IMR-90 (cell line): ENCODE data around the gene ADAM33. TPM values are rescaled to one million over a fixed set of nuclear protein-coding genes. Genes with fewer than 3 reads are reported as not detected.

Experiments used
- ATAC-seq: fragments of 200-7000 bp; cut with Tn5 transposase; 2 replicates; pipeline ENCODE4 v1.9.1; 2020; ENCODE audit warnings: low read depth, mild to moderate bottlenecking, moderate library complexity
- BruUV-seq: library from RNA; stranded (reverse); fragments of 400-500 nt; replicated peaks from 2 replicates; lab custom pipeline; 2021; lab: Mats Ljungman, UMichigan
- CTCF ChIA-PET: fragments of 300-600 bp; formaldehyde crosslinking; extraction: SDS; loops from one replicate; lab custom pipeline; 2021; ENCODE audit warnings: antibody characterized with exemption; lab: Yijun Ruan, JAX
- POLR2A ChIA-PET: fragments of 300-600 bp; sonication (Branson Sonifier 250); formaldehyde crosslinking; loops from one replicate; lab custom pipeline; 2022; ENCODE audit warnings: antibody characterized with exemption; ENCODE audit not compliant: unreplicated experiment; lab: Charles Lee
- DNase-seq: peaks from one replicate; pipeline ENCODE4 v3.0.0; 2013
- H2AFZ ChIP-seq: replicated peaks from 2 replicates; pipeline ENCODE3; 2013; ENCODE audit warnings: low read length, mild to moderate bottlenecking; ENCODE audit not compliant: poor library complexity
- H2AK5ac ChIP-seq: 2 replicates; pipeline ENCODE4 v1.6.1; 2013; ENCODE audit warnings: low read depth, low read length, inconsistent platforms
- H2AK9ac ChIP-seq: replicated peaks from 2 replicates; pipeline ENCODE3; 2013; ENCODE audit warnings: mild to moderate bottlenecking, low read depth, low read length, moderate library complexity; ENCODE audit not compliant: poor library complexity
- H2BK120ac ChIP-seq: 2 replicates; pipeline ENCODE4 v1.6.1; 2013; ENCODE audit warnings: low read depth, low read length, inconsistent platforms
- H2BK15ac ChIP-seq: 3 replicates; pipeline ENCODE4 v1.6.1; 2013; ENCODE audit warnings: low read depth, low read length, inconsistent platforms
- H2BK20ac ChIP-seq: 2 replicates; pipeline ENCODE4 v1.6.1; 2013; ENCODE audit warnings: low read depth, mild to moderate bottlenecking, inconsistent platforms, low read length, moderate library complexity
- H2BK5ac ChIP-seq: 2 replicates; pipeline ENCODE4 v1.6.1; 2013; ENCODE audit warnings: mild to moderate bottlenecking, low read depth, low read length, inconsistent platforms; ENCODE audit not compliant: poor library complexity, severe bottlenecking
- H3K14ac ChIP-seq: replicated peaks from 2 replicates; pipeline ENCODE4 v1.6.1; 2013; ENCODE audit warnings: low read depth, low read length, inconsistent platforms
- H3K18ac ChIP-seq: 2 replicates; pipeline ENCODE4 v1.6.1; 2013; ENCODE audit warnings: low read depth, low read length, control low read depth
- H3K23ac ChIP-seq: 2 replicates; pipeline ENCODE4 v1.6.1; 2013; ENCODE audit warnings: low read depth, low read length, inconsistent platforms
- H3K27ac ChIP-seq: 2 replicates; pipeline ENCODE4 v1.5.1; 2013; ENCODE audit warnings: mild to moderate bottlenecking, control low read depth, low read length; ENCODE audit not compliant: insufficient read depth
- H3K27me3 ChIP-seq: 2 replicates; pipeline ENCODE4 v1.6.1; 2013; ENCODE audit warnings: low read length; ENCODE audit not compliant: control insufficient read depth, insufficient read depth
- H3K36me3 ChIP-seq: 2 replicates; pipeline ENCODE4 v1.6.1; 2013; ENCODE audit warnings: low read length, mixed read lengths; ENCODE audit not compliant: control insufficient read depth, insufficient read depth
- H3K4ac ChIP-seq: 2 replicates; pipeline ENCODE4 v1.6.1; 2013; ENCODE audit warnings: low read depth, low read length, inconsistent platforms
- H3K4me1 ChIP-seq: 2 replicates; pipeline ENCODE4 v1.6.1; 2013; ENCODE audit warnings: low read length, mixed read lengths; ENCODE audit not compliant: control insufficient read depth, insufficient read depth
- H3K4me2 ChIP-seq: 2 replicates; pipeline ENCODE4 v1.6.1; 2013; ENCODE audit warnings: low read depth, mild to moderate bottlenecking, control low read depth, low read length, moderate library complexity
- H3K4me3 ChIP-seq: 2 replicates; pipeline ENCODE4 v1.5.1; 2013; ENCODE audit warnings: low read depth, mild to moderate bottlenecking, control low read depth, low read length, moderate library complexity; ENCODE audit not compliant: insufficient read depth
- H3K56ac ChIP-seq: 2 replicates; pipeline ENCODE4 v1.6.1; 2013; ENCODE audit warnings: low read length, inconsistent platforms; ENCODE audit not compliant: insufficient read depth; ENCODE audit errors: extremely low read depth
- H3K79me1 ChIP-seq, 2 experiments: 2 replicates each; pipeline ENCODE4 v1.6.1; 2013; ENCODE audit warnings: low read length in 2 of 2, inconsistent platforms in 1 of 2, low read depth in 1 of 2
- H3K9ac ChIP-seq: 2 replicates; pipeline ENCODE4 v1.6.1; 2013; ENCODE audit warnings: low read depth, low read length, control low read depth
- H3K9me1 ChIP-seq: 2 replicates; pipeline ENCODE4 v1.6.1; 2013; ENCODE audit warnings: low read length, inconsistent platforms; ENCODE audit not compliant: insufficient read depth
- H3K9me3 ChIP-seq: 2 replicates; pipeline ENCODE4 v1.6.1; 2013; ENCODE audit warnings: low read length; ENCODE audit not compliant: control insufficient read depth, insufficient read depth
- H4K20me1 ChIP-seq: 2 replicates; pipeline ENCODE4 v1.6.1; 2013; ENCODE audit warnings: low read length, inconsistent platforms; ENCODE audit not compliant: insufficient read depth
- H4K5ac ChIP-seq: 2 replicates; pipeline ENCODE4 v1.6.1; 2013; ENCODE audit warnings: mild to moderate bottlenecking, low read depth, low read length, control low read depth
- H4K8ac ChIP-seq, 2 experiments: 2 replicates each; pipeline ENCODE4 v1.6.1; 2013; ENCODE audit warnings: low read depth in 2 of 2, low read length in 2 of 2, control low read depth in 1 of 2, inconsistent platforms in 1 of 2
- H4K91ac ChIP-seq: 2 replicates; pipeline ENCODE4 v1.6.1; 2013; ENCODE audit warnings: low read depth, low read length, inconsistent platforms; ENCODE audit not compliant: insufficient read depth
- BHLHE40 ChIP-seq: fragments of 150-350 bp; IDR thresholded peaks from 2 replicates; pipeline ENCODE4 v1.6.1; 2016; ENCODE audit warnings: mild to moderate bottlenecking, low read depth, low read length
- CEBPB ChIP-seq: IDR thresholded peaks from 2 replicates; pipeline ENCODE4 v1.6.1; 2012; ENCODE audit warnings: low read depth, low read length, improper control_type of control experiment
- CHD1 ChIP-seq: IDR thresholded peaks from 2 replicates; pipeline ENCODE4 v1.6.1; 2012; ENCODE audit warnings: low read depth, low read length, improper control_type of control experiment
- FOS ChIP-seq: fragments of 150-350 bp; IDR thresholded peaks from 2 replicates; pipeline ENCODE4 v1.6.1; 2016; ENCODE audit warnings: low read depth, low read length
- MAFK ChIP-seq: IDR thresholded peaks from 2 replicates; pipeline ENCODE4 v1.6.1; 2012; ENCODE audit warnings: low read depth, low read length, improper control_type of control experiment
- MAZ ChIP-seq: IDR thresholded peaks from 2 replicates; pipeline ENCODE4 v1.6.1; 2012; ENCODE audit warnings: low read depth, mild to moderate bottlenecking, low read length, improper control_type of control experiment, moderate library complexity, borderline replicate concordance
- MXI1 ChIP-seq: IDR thresholded peaks from 2 replicates; pipeline ENCODE4 v1.6.1; 2012; ENCODE audit warnings: low read depth, mild to moderate bottlenecking, low read length, moderate library complexity, borderline replicate concordance
- NFE2L2 ChIP-seq: fragments of 150-350 bp; IDR thresholded peaks from 2 replicates; pipeline ENCODE4 v1.6.1; 2016; ENCODE audit warnings: low read depth, mild to moderate bottlenecking, low read length
- POLR2A ChIP-seq: IDR thresholded peaks from 2 replicates; pipeline ENCODE4 v1.6.1; 2012; ENCODE audit warnings: mild to moderate bottlenecking, low read depth, low read length
- RAD21 ChIP-seq: IDR thresholded peaks from 2 replicates; pipeline ENCODE4 v1.6.1; 2012; ENCODE audit warnings: low read length, improper control_type of control experiment
- RCOR1 ChIP-seq: IDR thresholded peaks from 2 replicates; pipeline ENCODE4 v1.6.1; 2012; ENCODE audit warnings: mild to moderate bottlenecking, low read length, improper control_type of control experiment; ENCODE audit not compliant: insufficient replicate concordance
- RFX5 ChIP-seq: IDR thresholded peaks from 2 replicates; pipeline ENCODE4 v1.8.0; 2012; ENCODE audit warnings: low read depth, mild to moderate bottlenecking, low read length, moderate library complexity
- SMC3 ChIP-seq: fragments of 150-350 bp; IDR thresholded peaks from 2 replicates; pipeline ENCODE4 v1.6.1; 2016; ENCODE audit warnings: low read depth, mild to moderate bottlenecking, antibody characterized with exemption, low read length, moderate library complexity
- WGBS, 2 experiments: methylation state at CpG; one replicate each; pipeline versions ENCODE4 v1.1.5 to v1.1.7; 2013; ENCODE audit warnings: missing lambda C conversion rate in 2 of 2; ENCODE audit not compliant: insufficient read length in 1 of 2; ENCODE audit errors: extremely low coverage in 2 of 2; 5-methylcytosine and 5-hydroxymethylcytosine counted together
- dilution Hi-C: fragments of 300-500 bp; cut with HindIII; formaldehyde crosslinking; loops from one replicate; pipeline ENCODE4 v1.14.3; 2018; ENCODE audit warnings: low sequenced_read_pairs; ENCODE audit not compliant: unreplicated experiment
- in situ Hi-C: fragments of 300-500 bp; cut with MboI; formaldehyde crosslinking; loops from 3 replicates; pipeline ENCODE4 v1.14.3; 2019; ENCODE audit warnings: low sequenced_read_pairs, inconsistent platforms, mixed read lengths
- intact Hi-C: fragments of 100-400 bp; cut with micrococcal nuclease; formaldehyde crosslinking; loops from 2 replicates; pipeline ENCODE4 v1.10.0; 2022
- polyA plus RNA-seq, 3 experiments: library from polyadenylated mRNA; depleted of rRNA; stranded (reverse); fragments of >200 nt; gene quantifications; 2 replicates each; pipeline ENCODE4 v1.2.3, GENCODE V29; 2012; ENCODE audit warnings: low replicate concordance in 1 of 3
- total RNA-seq: library from RNA; depleted of rRNA; stranded (reverse); fragments of >200 nt; gene quantifications from 2 replicates; pipeline ENCODE4 v1.2.3, GENCODE V29; 2012
- TF ChIP-seq, protein P1 (sequence below): conservative IDR thresholded peaks from 2 replicates; pipeline ENCODE4 v1.5.1; 2012; ENCODE audit warnings: mild to moderate bottlenecking, low read depth, low read length, improper control_type of control experiment
- TF ChIP-seq, protein P2 (sequence below): fragments of 150-350 bp; IDR thresholded peaks from 2 replicates; pipeline ENCODE4 v1.6.1; 2016; ENCODE audit warnings: low read depth, mild to moderate bottlenecking, low read length, moderate library complexity, borderline replicate concordance
- TF ChIP-seq, protein P3 (sequence below): fragments of 150-350 bp; IDR thresholded peaks from 2 replicates; pipeline ENCODE4 v1.6.1; 2017; ENCODE audit warnings: mild to moderate bottlenecking, antibody characterized with exemption, low read length, low read depth

The ADAM33 gene
- total and polyA plus RNA-seq, 2 of the 4 experiments (the other 2 are of a cell fraction), result 0.18 to 1.7 TPM

DNA sequence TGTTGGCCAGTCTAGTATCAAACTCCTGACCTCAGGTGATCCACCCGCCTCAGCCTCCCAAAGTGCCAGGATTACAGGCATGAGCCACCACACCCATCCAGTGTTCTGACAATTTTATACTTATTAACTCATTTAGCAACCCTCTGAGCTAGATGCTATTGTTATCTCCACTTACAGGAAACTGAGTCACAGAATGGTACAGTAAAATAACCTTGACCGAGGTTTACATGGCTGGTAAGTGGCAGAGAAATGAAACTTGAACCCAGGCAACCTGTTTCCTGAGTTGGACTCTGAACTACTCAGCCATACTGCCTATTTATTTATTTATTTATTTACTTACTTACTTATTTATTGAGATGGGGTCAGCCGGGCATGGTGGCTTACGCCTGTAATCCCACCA, 37.2 kb upstream of the ADAM33 start:
- H3K4me3 ChIP-seq, result no peak overlapping the region
- H3K9me3 ChIP-seq, result no peaks in the 10 kb centered on the region
- H2BK15ac ChIP-seq, result no peak overlapping the region
- no peak for ATAC-seq
- no peak overlapping the region for H4K91ac ChIP-seq
- H3K14ac ChIP-seq, result no peak overlapping the region
- no peaks in the 10 kb centered on the region for H3K4me1 ChIP-seq
- H3K79me1 ChIP-seq, result no peaks in the 10 kb centered on the region
- ChIA-PET CTCF (no interaction called here), POLR2A (no interaction called here)
- H3K4ac ChIP-seq, result no peak overlapping the region
- H2BK20ac ChIP-seq, result no peak overlapping the region
- H2BK120ac ChIP-seq, result no peak overlapping the region
- no peaks in the 10 kb centered on the region for H3K9me1 ChIP-seq
- no peak overlapping the region for H3K27ac ChIP-seq
- no TSS peak for BruUV-seq
- H2AFZ ChIP-seq, result no peak overlapping the region
- no peak overlapping the region for H3K56ac ChIP-seq
- H3K36me3 ChIP-seq, result no peaks in the 10 kb centered on the region
- no peak overlapping the region for H3K18ac ChIP-seq
- no peak overlapping the region for H2BK5ac ChIP-seq
- no peak overlapping the region for H2AK5ac ChIP-seq
- no peak overlapping the region for H3K23ac ChIP-seq
- no peak overlapping the region for H2AK9ac ChIP-seq
- dilution Hi-C loops (no loop called here), in situ Hi-C loops (no loop called here), intact Hi-C loops (no loop called here)
- no peak for TF ChIP-seq CEBPB
- no peak for TF ChIP-seq FOS
- no peak for TF ChIP-seq MAFK
- TF ChIP-seq RCOR1, result no peak
- no peak for TF ChIP-seq POLR2A
- no peak for TF ChIP-seq CHD1
- TF ChIP-seq RFX5, result no peak
- TF ChIP-seq, protein P1, sequence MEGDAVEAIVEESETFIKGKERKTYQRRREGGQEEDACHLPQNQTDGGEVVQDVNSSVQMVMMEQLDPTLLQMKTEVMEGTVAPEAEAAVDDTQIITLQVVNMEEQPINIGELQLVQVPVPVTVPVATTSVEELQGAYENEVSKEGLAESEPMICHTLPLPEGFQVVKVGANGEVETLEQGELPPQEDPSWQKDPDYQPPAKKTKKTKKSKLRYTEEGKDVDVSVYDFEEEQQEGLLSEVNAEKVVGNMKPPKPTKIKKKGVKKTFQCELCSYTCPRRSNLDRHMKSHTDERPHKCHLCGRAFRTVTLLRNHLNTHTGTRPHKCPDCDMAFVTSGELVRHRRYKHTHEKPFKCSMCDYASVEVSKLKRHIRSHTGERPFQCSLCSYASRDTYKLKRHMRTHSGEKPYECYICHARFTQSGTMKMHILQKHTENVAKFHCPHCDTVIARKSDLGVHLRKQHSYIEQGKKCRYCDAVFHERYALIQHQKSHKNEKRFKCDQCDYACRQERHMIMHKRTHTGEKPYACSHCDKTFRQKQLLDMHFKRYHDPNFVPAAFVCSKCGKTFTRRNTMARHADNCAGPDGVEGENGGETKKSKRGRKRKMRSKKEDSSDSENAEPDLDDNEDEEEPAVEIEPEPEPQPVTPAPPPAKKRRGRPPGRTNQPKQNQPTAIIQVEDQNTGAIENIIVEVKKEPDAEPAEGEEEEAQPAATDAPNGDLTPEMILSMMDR, result no peak
- no peak for TF ChIP-seq MAZ
- TF ChIP-seq BHLHE40, result no peak
- no peak for TF ChIP-seq NFE2L2
- TF ChIP-seq MXI1, result no peak
- TF ChIP-seq, protein P2, sequence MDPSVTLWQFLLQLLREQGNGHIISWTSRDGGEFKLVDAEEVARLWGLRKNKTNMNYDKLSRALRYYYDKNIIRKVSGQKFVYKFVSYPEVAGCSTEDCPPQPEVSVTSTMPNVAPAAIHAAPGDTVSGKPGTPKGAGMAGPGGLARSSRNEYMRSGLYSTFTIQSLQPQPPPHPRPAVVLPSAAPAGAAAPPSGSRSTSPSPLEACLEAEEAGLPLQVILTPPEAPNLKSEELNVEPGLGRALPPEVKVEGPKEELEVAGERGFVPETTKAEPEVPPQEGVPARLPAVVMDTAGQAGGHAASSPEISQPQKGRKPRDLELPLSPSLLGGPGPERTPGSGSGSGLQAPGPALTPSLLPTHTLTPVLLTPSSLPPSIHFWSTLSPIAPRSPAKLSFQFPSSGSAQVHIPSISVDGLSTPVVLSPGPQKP, result no peak
- TF ChIP-seq RAD21, result no peak
- no peak for TF ChIP-seq SMC3
- TF ChIP-seq, protein P3, sequence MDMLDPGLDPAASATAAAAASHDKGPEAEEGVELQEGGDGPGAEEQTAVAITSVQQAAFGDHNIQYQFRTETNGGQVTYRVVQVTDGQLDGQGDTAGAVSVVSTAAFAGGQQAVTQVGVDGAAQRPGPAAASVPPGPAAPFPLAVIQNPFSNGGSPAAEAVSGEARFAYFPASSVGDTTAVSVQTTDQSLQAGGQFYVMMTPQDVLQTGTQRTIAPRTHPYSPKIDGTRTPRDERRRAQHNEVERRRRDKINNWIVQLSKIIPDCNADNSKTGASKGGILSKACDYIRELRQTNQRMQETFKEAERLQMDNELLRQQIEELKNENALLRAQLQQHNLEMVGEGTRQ, result no peak
- DNase-seq, result no peak
- no peak overlapping the region for H3K9ac ChIP-seq
- H4K8ac ChIP-seq, result no peak overlapping the region
- H3K27me3 ChIP-seq, result peaks cover 14% of the 10 kb centered on the region
- H4K20me1 ChIP-seq, result no peaks in the 10 kb centered on the region
- no peak overlapping the region for H4K5ac ChIP-seq
- H3K4me2 ChIP-seq, result no peak overlapping the region
- 83% methylated on average over 1 of the region's 4 CpGs; no CpG with 5 or more reads in 1 of the 2 experiments for WGBS, 2 experiments
